Measurements from ENCODE around the gene CENPN.

CENPN gene

DNA sequence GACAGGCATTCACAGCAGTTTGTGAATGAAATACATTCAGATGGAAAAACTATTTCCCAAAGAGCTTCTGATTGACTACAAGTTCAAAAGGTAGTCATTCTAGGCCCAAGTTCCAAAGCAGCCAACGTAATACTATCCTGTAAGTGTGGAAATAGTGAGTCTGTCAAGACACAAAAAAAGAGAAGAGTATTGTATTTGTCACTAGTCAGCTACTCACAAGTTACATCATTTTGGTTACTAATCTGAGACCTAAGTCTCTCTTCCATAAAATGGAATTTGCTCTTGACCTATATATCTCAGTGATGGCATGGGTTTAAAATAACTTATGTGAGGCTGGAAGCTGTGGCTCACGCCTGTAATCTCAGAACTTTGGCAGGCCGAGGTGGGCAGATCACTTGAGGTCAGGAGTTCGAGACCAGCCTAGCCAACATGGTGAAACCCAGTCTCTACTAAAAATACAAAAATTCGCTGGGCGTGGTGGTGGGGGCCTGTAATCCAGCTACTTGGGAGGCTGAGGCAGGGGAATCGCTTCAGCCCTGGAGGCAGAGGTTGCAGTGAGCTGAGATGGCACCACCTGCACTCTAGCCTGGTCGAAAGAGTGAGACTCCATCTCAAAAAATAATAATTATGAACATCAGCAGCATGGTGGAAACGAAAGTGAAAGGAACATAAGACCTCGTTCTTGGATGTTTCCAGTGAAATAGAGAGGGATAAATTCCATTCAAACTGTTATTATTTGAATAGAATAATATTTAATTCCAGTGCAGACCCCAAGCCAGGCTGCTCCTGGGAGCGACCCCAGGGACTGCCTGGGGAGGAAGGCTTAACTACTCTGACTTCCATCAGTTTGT, 3.2 kb upstream of the CENPN start:
- no peak for TF ChIP-seq CTCF (IDR thresholded peaks at IDR 0.05; ENCODE audit: low read depth, low read length)
- TF ChIP-seq POLR2A (IDR thresholded peaks at IDR 0.05; ENCODE audit: extremely low read depth, insufficient read length) = no peak
- TF ChIP-seq, protein P1, sequence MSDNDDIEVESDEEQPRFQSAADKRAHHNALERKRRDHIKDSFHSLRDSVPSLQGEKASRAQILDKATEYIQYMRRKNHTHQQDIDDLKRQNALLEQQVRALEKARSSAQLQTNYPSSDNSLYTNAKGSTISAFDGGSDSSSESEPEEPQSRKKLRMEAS (IDR thresholded peaks at IDR 0.05; ENCODE audit: low read depth, low read length) = no peak
- no peak for TF ChIP-seq MYC (IDR thresholded peaks at IDR 0.05; ENCODE audit: low read depth, low read length)
- peak overlapping the region; percentile 65 for H3K4me3 ChIP-seq (ENCODE audit: low read depth, low read length)
- no peak for DNase-seq (ENCODE audit: low read depth)

DNA sequence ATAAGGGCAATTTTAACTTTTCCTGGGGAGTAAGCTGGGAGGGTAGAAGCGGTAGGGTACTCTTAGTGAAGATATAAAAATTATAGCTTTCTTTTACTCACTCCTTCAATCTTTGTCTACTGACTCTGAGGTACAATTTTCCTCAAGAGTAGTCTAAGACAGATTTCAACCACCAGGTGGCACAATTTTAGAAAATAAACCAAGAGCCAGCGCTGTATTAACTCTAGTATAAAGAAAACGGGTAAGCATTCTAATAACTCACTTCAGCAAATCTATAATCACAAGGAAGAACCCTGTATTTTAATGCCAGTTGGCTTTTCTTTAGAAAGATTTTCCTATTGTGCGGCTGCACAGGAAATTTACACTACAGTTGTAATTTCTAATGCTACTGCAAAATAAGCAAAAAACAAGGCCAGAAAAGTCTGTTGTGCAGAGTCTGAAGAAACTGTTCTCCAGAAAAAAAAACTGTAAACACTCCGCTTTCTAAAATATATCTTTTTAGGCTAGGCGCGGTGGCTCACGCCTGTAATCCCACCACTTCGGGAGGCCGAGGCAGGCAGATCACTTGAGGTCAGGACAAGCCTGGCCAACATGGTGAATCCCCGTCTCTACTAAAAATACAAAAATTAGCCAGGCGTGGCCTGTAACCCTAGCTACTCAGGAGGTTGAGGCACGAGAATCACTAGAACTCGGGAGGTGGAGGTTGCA, 2.2 kb upstream of the CENPN start:
- peak overlapping the region; percentile 65 for H3K4me3 ChIP-seq (ENCODE audit: low read depth, low read length)
- TF ChIP-seq CTCF (IDR thresholded peaks at IDR 0.05; ENCODE audit: low read depth, low read length) (peak; percentile 51), POLR2A (IDR thresholded peaks at IDR 0.05; ENCODE audit: extremely low read depth, insufficient read length) (no peak)
- TF ChIP-seq, protein P1 (IDR thresholded peaks at IDR 0.05; ENCODE audit: low read depth, low read length) = no peak
- peak; percentile 73 for DNase-seq (ENCODE audit: low read depth)

DNA sequence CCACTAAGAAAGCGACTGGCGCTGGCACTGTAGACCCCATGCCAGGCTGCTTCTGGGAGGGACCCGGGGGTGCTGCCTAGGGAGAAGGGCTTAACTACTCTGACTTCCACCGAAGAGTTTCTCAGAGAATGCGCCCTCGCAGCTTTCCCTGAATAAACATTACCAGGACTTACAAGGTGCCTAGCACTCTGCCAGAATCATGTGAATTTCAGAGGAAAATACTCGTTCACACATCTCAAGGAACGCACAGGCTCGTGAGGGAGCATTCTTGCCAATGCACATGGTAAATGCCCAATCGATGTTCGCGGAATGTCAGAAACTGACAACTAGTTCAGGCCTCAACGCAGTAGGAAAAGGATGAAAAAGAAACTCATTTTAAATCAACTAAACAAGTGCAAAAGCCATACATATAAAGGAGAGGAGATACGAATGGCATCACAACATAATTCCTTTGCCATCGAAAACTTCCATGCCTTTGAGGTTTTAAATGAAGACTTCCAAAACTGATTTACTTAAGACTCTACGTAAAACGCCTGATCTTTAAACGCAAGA, 1.3 kb upstream of the CENPN start:
- H3K4me3 ChIP-seq (ENCODE audit: low read depth, low read length) = peak overlapping the region; percentile 65
- peak; percentile 45 for DNase-seq (ENCODE audit: low read depth)
- TF ChIP-seq CTCF (IDR thresholded peaks at IDR 0.05; ENCODE audit: low read depth, low read length) (no peak), POLR2A (IDR thresholded peaks at IDR 0.05; ENCODE audit: extremely low read depth, insufficient read length) (no peak), MYC (IDR thresholded peaks at IDR 0.05; ENCODE audit: low read depth, low read length) (no peak)
- TF ChIP-seq, protein P1 (IDR thresholded peaks at IDR 0.05; ENCODE audit: low read depth, low read length) = no peak

GRCh38 chr16:81006211-81006812, 702 bp upstream of the CENPN start:
- peak; percentile 79 for DNase-seq (ENCODE audit: low read depth)
- H3K4me3 ChIP-seq (ENCODE audit: low read depth, low read length) = peak overlapping the region; percentile 65
- no peak for TF ChIP-seq MYC (IDR thresholded peaks at IDR 0.05; ENCODE audit: low read depth, low read length)
- TF ChIP-seq POLR2A (IDR thresholded peaks at IDR 0.05; ENCODE audit: extremely low read depth, insufficient read length) = no peak
- TF ChIP-seq CTCF (IDR thresholded peaks at IDR 0.05; ENCODE audit: low read depth, low read length) = no peak
- TF ChIP-seq, protein P1 (IDR thresholded peaks at IDR 0.05; ENCODE audit: low read depth, low read length) = no peak

GRCh38 chr16:81008505-81008789, 1.4 kb downstream of the CENPN start:
- no peak for DNase-seq (ENCODE audit: low read depth)
- TF ChIP-seq POLR2A (IDR thresholded peaks at IDR 0.05; ENCODE audit: extremely low read depth, insufficient read length) = no peak
- TF ChIP-seq, protein P1 (IDR thresholded peaks at IDR 0.05; ENCODE audit: low read depth, low read length) = no peak
- no peak for TF ChIP-seq CTCF (IDR thresholded peaks at IDR 0.05; ENCODE audit: low read depth, low read length)
- no peak for TF ChIP-seq MYC (IDR thresholded peaks at IDR 0.05; ENCODE audit: low read depth, low read length)
- peak overlapping the region; percentile 65 for H3K4me3 ChIP-seq (ENCODE audit: low read depth, low read length)

All from NB4 (cell line).